ENCODE results near the gene PGA3.
"Not testable (repeated sequence)": the region's sequence is repeated elsewhere in the genome, so short reads cannot be mapped to it uniquely, and the experiment has no call there.

DNA sequence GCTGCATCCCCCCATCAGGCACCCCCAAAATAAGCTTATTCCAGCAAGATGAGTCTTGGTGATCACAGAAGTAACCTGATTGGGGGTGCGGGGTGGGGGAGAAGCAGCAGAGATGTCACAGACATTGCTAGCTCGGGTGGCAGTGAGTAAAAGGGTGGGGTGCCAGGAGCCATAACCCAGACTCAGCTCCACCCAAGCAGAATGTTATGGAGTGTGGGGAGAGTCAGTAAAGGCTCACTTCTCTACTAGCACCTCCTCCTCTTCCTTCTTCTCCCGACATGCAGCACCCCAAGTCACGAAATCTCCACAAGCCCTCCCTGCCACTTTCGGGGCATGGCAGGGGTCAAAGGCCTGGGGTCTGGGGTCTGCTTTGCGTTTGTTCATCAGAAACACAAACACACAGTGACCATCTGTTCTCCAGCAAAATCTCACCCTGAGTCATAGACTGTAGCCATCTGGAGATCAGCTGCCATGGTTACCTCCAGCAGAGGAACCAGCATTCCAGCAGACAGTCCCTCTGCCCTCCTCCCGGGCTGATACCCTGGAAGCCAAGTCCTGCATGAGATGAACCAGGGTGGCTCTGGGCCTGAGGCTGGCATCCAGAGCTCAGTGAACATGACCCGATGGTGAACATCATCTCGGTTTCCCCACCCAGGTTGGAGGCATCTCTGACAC lies 4.5 kb downstream of the PGA3 start:
- TF ChIP-seq, protein P1, sequence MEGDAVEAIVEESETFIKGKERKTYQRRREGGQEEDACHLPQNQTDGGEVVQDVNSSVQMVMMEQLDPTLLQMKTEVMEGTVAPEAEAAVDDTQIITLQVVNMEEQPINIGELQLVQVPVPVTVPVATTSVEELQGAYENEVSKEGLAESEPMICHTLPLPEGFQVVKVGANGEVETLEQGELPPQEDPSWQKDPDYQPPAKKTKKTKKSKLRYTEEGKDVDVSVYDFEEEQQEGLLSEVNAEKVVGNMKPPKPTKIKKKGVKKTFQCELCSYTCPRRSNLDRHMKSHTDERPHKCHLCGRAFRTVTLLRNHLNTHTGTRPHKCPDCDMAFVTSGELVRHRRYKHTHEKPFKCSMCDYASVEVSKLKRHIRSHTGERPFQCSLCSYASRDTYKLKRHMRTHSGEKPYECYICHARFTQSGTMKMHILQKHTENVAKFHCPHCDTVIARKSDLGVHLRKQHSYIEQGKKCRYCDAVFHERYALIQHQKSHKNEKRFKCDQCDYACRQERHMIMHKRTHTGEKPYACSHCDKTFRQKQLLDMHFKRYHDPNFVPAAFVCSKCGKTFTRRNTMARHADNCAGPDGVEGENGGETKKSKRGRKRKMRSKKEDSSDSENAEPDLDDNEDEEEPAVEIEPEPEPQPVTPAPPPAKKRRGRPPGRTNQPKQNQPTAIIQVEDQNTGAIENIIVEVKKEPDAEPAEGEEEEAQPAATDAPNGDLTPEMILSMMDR (conservative IDR thresholded peaks at IDR 0.05; ENCODE audit: low read length): not testable (repeated sequence)
- not testable (repeated sequence) for TF ChIP-seq EZH2phosphoT487 (IDR thresholded peaks at IDR 0.05; ENCODE audit: borderline replicate concordance, low read depth, low read length)

Measured in OCI-LY7 (cell line).